H1 (cell line): ENCODE measurements around the gene NRXN3. TPM values are rescaled to one million over a fixed set of nuclear protein-coding genes. Genes with fewer than 3 reads are reported as not detected.

Source experiments
- CTCF ChIA-PET: fragments of 300-600 bp; sonication (Branson Sonifier 250); formaldehyde crosslinking; loops from one replicate; lab custom pipeline; 2021; ENCODE audit not compliant: partially characterized antibody; lab: Charles Lee
- POLR2A ChIA-PET: fragments of 300-600 bp; sonication (Branson Sonifier 250); formaldehyde crosslinking; loops from one replicate; lab custom pipeline; 2021; ENCODE audit warnings: inconsistent platforms; ENCODE audit not compliant: partially characterized antibody; lab: Charles Lee
- DNase-seq, 2 experiments: peaks; one replicate each; pipeline versions ENCODE4 v3.0.0 to v3.0.0-alpha.2; 2010 to 2022; ENCODE audit warnings: low spot score in 2 of 2, low read depth in 1 of 2, mixed read lengths in 1 of 2
- FAIRE-seq: peaks from 2 replicates; lab custom pipeline; 2011; peaks lifted over from hg19 to GRCh38; lab: Jason Lieb, UNC
- H2AFZ ChIP-seq: 2 replicates; pipeline ENCODE4 v1.8.1; 2012; ENCODE audit warnings: low read length, inconsistent platforms
- H2AK5ac ChIP-seq: 2 replicates; pipeline ENCODE4 v1.6.1; 2013; ENCODE audit warnings: low read depth, low read length
- H2BK120ac ChIP-seq: replicated peaks from 2 replicates; pipeline ENCODE3; 2013; ENCODE audit warnings: low read depth, low read length, inconsistent platforms
- H2BK12ac ChIP-seq: 2 replicates; pipeline ENCODE4 v1.6.1; 2013; ENCODE audit warnings: low read depth, low read length
- H2BK15ac ChIP-seq: 2 replicates; pipeline ENCODE4 v1.6.1; 2013; ENCODE audit warnings: low read length
- H2BK20ac ChIP-seq: 2 replicates; pipeline ENCODE4 v1.6.1; 2013; ENCODE audit warnings: low read length
- H2BK5ac ChIP-seq: 2 replicates; pipeline ENCODE4 v1.6.1; 2013; ENCODE audit warnings: low read depth, low read length
- H3K14ac ChIP-seq: 2 replicates; pipeline ENCODE4 v1.6.1; 2013; ENCODE audit warnings: inconsistent platforms; ENCODE audit not compliant: insufficient read length
- H3K18ac ChIP-seq: 2 replicates; pipeline ENCODE4 v1.6.1; 2013; ENCODE audit warnings: low read length; ENCODE audit errors: extremely low read depth
- H3K23ac ChIP-seq: 2 replicates; pipeline ENCODE4 v1.6.1; 2013; ENCODE audit warnings: inconsistent platforms; ENCODE audit not compliant: insufficient read length
- H3K23me2 ChIP-seq: 2 replicates; pipeline ENCODE4 v1.6.1; 2013; ENCODE audit warnings: low read depth, low read length
- H3K27ac ChIP-seq: 2 replicates; pipeline ENCODE4 v1.6.1; 2011; ENCODE audit warnings: low read depth, low read length, inconsistent platforms
- H3K27me3 ChIP-seq, 4 experiments: replicated peaks in 1 of 4; 1 replicate in 1 of 4; 2 replicates in 3 of 4; pipeline versions ENCODE4 v1.6.1 to v1.8.1; 2011 to 2013; ENCODE audit warnings: low read length in 3 of 4, mild to moderate bottlenecking in 3 of 4, inconsistent platforms in 2 of 4, mixed read lengths in 2 of 4, moderate library complexity in 1 of 4; ENCODE audit not compliant: control insufficient read depth in 3 of 4, insufficient read depth in 3 of 4; ENCODE audit errors: extremely low read depth in 1 of 4
- H3K36me3 ChIP-seq, 4 experiments: 2 replicates each; pipeline versions ENCODE4 v1.6.1 to v1.8.1; 2011 to 2013; ENCODE audit warnings: mild to moderate bottlenecking in 4 of 4, low read length in 3 of 4, moderate library complexity in 2 of 4, control low read depth in 1 of 4, inconsistent platforms in 1 of 4; ENCODE audit not compliant: insufficient read depth in 4 of 4, control insufficient read depth in 2 of 4
- H3K4ac ChIP-seq: replicated peaks from 2 replicates; pipeline ENCODE3; 2013; ENCODE audit warnings: low read length, low read depth, mixed read lengths, inconsistent platforms; ENCODE audit not compliant: insufficient read length
- H3K4me1 ChIP-seq, 4 experiments: replicated peaks in 1 of 4; 1 replicate in 1 of 4; 2 replicates in 3 of 4; pipeline versions ENCODE4 v1.6.1 to v1.8.1; 2011 to 2013; ENCODE audit warnings: low read length in 3 of 4, inconsistent platforms in 2 of 4, mixed read lengths in 1 of 4; ENCODE audit not compliant: insufficient read depth in 4 of 4, control insufficient read depth in 3 of 4
- H3K4me2 ChIP-seq, 2 experiments: 2 replicates each; pipeline versions ENCODE4 v1.6.1 to v1.8.1; 2011 to 2013; ENCODE audit warnings: low read depth in 2 of 2, low read length in 2 of 2, control low read depth in 1 of 2, inconsistent platforms in 1 of 2, mild to moderate bottlenecking in 1 of 2; ENCODE audit not compliant: insufficient read depth in 1 of 2
- H3K4me3 ChIP-seq, 4 experiments: fragments of 200-600, 300-600 bp in 1 of 4; sonication (generic), shearing (Covaris generic), sonication (Bioruptor Twin) in 1 of 4; 2 replicates each; pipeline versions ENCODE4 v1.5.1 to v1.8.1; 2011 to 2016; ENCODE audit warnings: low read length in 4 of 4, low read depth in 3 of 4, control low read depth in 2 of 4, inconsistent platforms in 2 of 4, mild to moderate bottlenecking in 2 of 4, mixed read lengths in 1 of 4, moderate library complexity in 1 of 4; ENCODE audit not compliant: insufficient read depth in 2 of 4; ENCODE audit errors: extremely low read depth in 1 of 4
- H3K56ac ChIP-seq: replicated peaks from 2 replicates; pipeline ENCODE3; 2013; ENCODE audit warnings: low read depth, mild to moderate bottlenecking, mixed read lengths, low read length, inconsistent platforms; ENCODE audit not compliant: insufficient read length
- H3K79me1 ChIP-seq: 2 replicates; pipeline ENCODE4 v1.6.1; 2013; ENCODE audit warnings: low read depth, low read length, control low read depth
- H3K79me2 ChIP-seq, 2 experiments: 2 replicates each; pipeline versions ENCODE4 v1.6.1 to v1.8.1; 2012 to 2013; ENCODE audit warnings: low read length in 2 of 2, mild to moderate bottlenecking in 2 of 2, inconsistent platforms in 1 of 2; ENCODE audit not compliant: insufficient read depth in 2 of 2, control insufficient read depth in 1 of 2
- H3K9ac ChIP-seq, 4 experiments: replicated peaks in 1 of 4; 1 replicate in 1 of 4; 2 replicates in 3 of 4; pipeline versions ENCODE4 v1.6.1 to v1.8.1; 2011 to 2013; ENCODE audit warnings: low read depth in 3 of 4, low read length in 3 of 4, control low read depth in 2 of 4, mild to moderate bottlenecking in 2 of 4, moderate library complexity in 2 of 4, inconsistent platforms in 1 of 4; ENCODE audit errors: extremely low read depth in 1 of 4
- H3K9me3 ChIP-seq, 2 experiments: 2 replicates each; pipeline versions ENCODE4 v1.6.1 to v1.8.1; 2012 to 2013; ENCODE audit warnings: mild to moderate bottlenecking in 2 of 2, moderate library complexity in 2 of 2, control low read depth in 1 of 2, inconsistent platforms in 1 of 2, low read depth in 1 of 2, low read length in 1 of 2, mixed read lengths in 1 of 2; ENCODE audit not compliant: insufficient read depth in 2 of 2
- H4K20me1 ChIP-seq, 2 experiments: replicated peaks in 1 of 2; 2 replicates each; pipeline versions ENCODE3 to v1.8.1; 2011 to 2013; ENCODE audit warnings: inconsistent platforms in 2 of 2, low read length in 2 of 2, mild to moderate bottlenecking in 1 of 2; ENCODE audit not compliant: insufficient read depth in 2 of 2, control insufficient read depth in 1 of 2
- H4K5ac ChIP-seq: 2 replicates; pipeline ENCODE4 v1.6.1; 2013; ENCODE audit warnings: low read length, low read depth, mixed read lengths, inconsistent platforms; ENCODE audit not compliant: insufficient read length
- H4K8ac ChIP-seq: 2 replicates; pipeline ENCODE4 v1.8.0; 2013; ENCODE audit warnings: mild to moderate bottlenecking, moderate library complexity, low read length, inconsistent platforms; ENCODE audit not compliant: insufficient read depth; ENCODE audit errors: extremely low read depth
- H4K91ac ChIP-seq: replicated peaks from 2 replicates; pipeline ENCODE3; 2013; ENCODE audit warnings: low read length, mixed read lengths, inconsistent platforms; ENCODE audit not compliant: insufficient read length
- JUN ChIP-seq: IDR thresholded peaks from 2 replicates; pipeline ENCODE4 v1.6.1; 2011; ENCODE audit warnings: low read depth, mild to moderate bottlenecking, improper control_type of control experiment, low read length
- JUND ChIP-seq: IDR thresholded peaks from 2 replicates; pipeline ENCODE4 v1.6.1; 2011; ENCODE audit warnings: mild to moderate bottlenecking, improper control_type of control experiment, low read length
- KDM5A ChIP-seq: fragments of 200-600 bp; IDR thresholded peaks from 2 replicates; pipeline ENCODE4 v1.7.1; 2012; ENCODE audit warnings: mild to moderate bottlenecking, low read length, inconsistent platforms, mixed read lengths
- MAX ChIP-seq: IDR thresholded peaks from 2 replicates; pipeline ENCODE4 v1.6.1; 2012; ENCODE audit warnings: inconsistent platforms
- RFX5 ChIP-seq: IDR thresholded peaks from 2 replicates; pipeline ENCODE4 v1.6.1; 2011; ENCODE audit warnings: low read depth, low read length, improper control_type of control experiment, borderline replicate concordance
- WGBS, 2 experiments: shearing (Covaris generic) in 1 of 2; methylation state at CpG; one replicate each; pipeline versions ENCODE4 v1.1.6 to v1.1.7; 2013 to 2015; ENCODE audit warnings: low lambda C conversion rate in 2 of 2, mixed read lengths in 2 of 2, inconsistent platforms in 1 of 2, low coverage in 1 of 2, missing lambda C conversion rate in 1 of 2; ENCODE audit not compliant: insufficient replicate concordance in 2 of 2, insufficient coverage in 1 of 2, insufficient read length in 1 of 2; ENCODE audit errors: extremely low coverage in 1 of 2, missing lambda C conversion rate in 1 of 2; 5-methylcytosine and 5-hydroxymethylcytosine counted together
- polyA plus RNA-seq, 7 experiments: library from polyadenylated mRNA; depleted of rRNA in 3 of 7; stranded (reverse) in 5 of 7; unstranded in 2 of 7; fragments of >200 nt in 5 of 7; fragments of 200-250 nt in 2 of 7; gene quantifications; 1 replicate in 5 of 7; 2 replicates in 1 of 7; 4 replicates in 1 of 7; pipeline versions ENCODE4 v1.2.1 to v1.2.3, GENCODE V29; 2011 to 2013; ENCODE audit warnings: missing spikeins in 2 of 7, mixed read lengths in 2 of 7
- total RNA-seq: library from RNA; stranded (reverse); fragmentation: NEBNext Ultra II Directional; extraction: Animal tissue kit (Norgen Biotek cat#: 25700); gene quantifications from 2 replicates; pipeline ENCODE4 v1.2.1, GENCODE V29; 2021

NRXN3 gene
- total and polyA plus RNA-seq, 2 of the 8 experiments (the other 6 are each of a cell fraction or from before 2014, with no cell fraction given) = 2.6 to 4.1 TPM

DNA sequence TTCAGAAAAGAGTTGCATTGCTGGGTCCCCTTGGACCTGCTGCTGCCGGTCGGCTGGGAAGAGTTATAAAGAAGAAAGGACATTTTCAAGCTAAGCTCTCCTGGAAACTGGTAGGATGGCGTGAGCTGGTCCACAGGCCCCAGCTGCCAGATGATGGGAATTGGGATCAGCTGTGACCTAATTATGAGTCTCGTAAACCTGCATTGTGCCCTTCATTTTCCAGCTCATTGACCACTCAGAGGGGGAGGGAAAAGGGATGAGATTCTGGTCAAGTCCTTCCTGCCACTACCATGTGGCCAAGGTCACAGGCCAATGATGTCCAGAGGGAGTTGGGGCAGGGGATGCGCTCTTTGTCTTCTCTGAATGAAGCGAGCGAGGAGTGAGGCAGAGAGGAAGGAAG lies 320.9 kb downstream of the NRXN3 start:
- Histone ChIP-seq H2BK5ac (no peak overlapping the region), H3K36me3 (no peaks in the 10 kb centered on the region), H4K5ac (no peak overlapping the region), H3K9ac (no peak overlapping the region), H3K18ac (no peak overlapping the region), H3K23ac (no peak overlapping the region), H3K79me1 (no peaks in the 10 kb centered on the region), H3K27me3 (no peaks in the 10 kb centered on the region), H2AK5ac (no peak overlapping the region), H2BK15ac (no peak overlapping the region), H3K79me2 (no peaks in the 10 kb centered on the region), H4K20me1 (no peaks in the 10 kb centered on the region), H4K8ac (no peak overlapping the region), H3K27ac (no peak overlapping the region), H3K4ac (no peak overlapping the region), H4K91ac (no peak overlapping the region), H2BK12ac (no peak overlapping the region), H3K4me2 (no peak overlapping the region), H2BK120ac (no peak overlapping the region), H2AFZ (no peak overlapping the region), H3K4me1 (peaks cover 0 to 5% (median 0%) of the 10 kb centered on the region in 4 experiments; a peak in 2 of 7 replicates), H3K56ac (no peak overlapping the region), H3K9me3 (no peaks in the 10 kb centered on the region), H3K23me2 (no peaks in the 10 kb centered on the region), H3K4me3 (no peak overlapping the region), H2BK20ac (no peak overlapping the region), H3K14ac (peak overlapping the region; percentile 83)
- TF ChIP-seq MAX (no peak), JUND (no peak), KDM5A (no peak), JUN (no peak), RFX5 (no peak)
- DNase-seq = no peak
- ChIA-PET CTCF (interaction anchor here (0.5 to 1.5 kb wide), 3 partner anchors 10 to 76 kb away, joined by 3 to 5 read pairs (median 4); no protein-coding TSS in a partner anchor), POLR2A (no interaction called here)
- no peak for FAIRE-seq
- WGBS, 2 experiments = 79% methylated on average over 7 of the region's 7 CpGs; no CpG with 5 or more reads in 1 of the 2 experiments
